ENCODE measurements around the gene NEDD8. TPM values are rescaled to one million over a fixed set of nuclear protein-coding genes. Genes with fewer than 3 reads are reported as not detected.
"Not testable (repeated sequence)": the region's sequence is repeated elsewhere in the genome, so short reads cannot be mapped to it uniquely, and the experiment has no call there.

The NEDD8 gene
- total and polyA plus RNA-seq, 7 donors: 135 to 315 (median 206) TPM

DNA sequence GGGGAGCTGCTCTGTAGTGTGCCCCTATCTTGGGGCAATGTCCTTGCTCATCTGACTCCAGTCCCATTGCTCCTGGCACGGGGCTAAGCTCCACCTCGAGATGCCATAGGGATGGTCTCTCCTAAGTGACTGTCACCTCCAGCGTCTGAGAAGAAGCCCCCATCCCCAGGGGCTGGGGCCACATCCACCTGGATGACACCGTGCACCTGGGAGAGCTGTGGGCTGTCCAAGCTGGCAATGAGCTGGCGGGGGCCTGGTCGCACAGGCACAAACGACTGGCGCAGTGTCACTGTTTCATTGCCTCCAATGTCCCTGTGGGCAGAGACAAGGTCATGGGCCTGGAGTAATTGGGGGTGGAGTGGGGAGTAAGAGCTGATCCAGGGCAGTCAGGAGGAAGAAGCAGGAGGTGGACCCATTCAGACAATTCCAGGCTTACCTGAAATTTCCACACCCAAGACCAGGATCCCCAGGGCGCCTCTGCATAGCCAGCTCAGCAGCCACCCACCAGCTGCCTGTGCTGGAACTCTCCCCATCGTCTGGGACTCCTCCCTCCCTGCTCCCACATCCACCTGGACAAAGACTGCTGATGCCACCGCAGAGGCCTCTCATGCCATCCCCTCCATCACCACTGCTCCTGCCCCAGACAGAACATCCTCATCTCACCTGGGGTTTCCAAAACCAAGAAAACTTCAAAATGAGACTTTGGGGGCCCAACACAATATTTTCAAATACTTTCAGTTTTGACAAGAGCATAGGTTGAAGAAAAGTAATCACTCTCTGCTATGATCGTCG, 17.3 kb upstream of the NEDD8 start:
- WGBS, 3 donors: 72 to 77% (median 72%) methylated on average over 13 of the region's 13 CpGs
- Histone ChIP-seq H3K4me1 (no peaks in the 10 kb centered on the region), H3K4me3 (no peak overlapping the region), H3K27ac (no peak overlapping the region), H3K9me3 (no peaks in the 10 kb centered on the region), H3K27me3 (ENCODE audit: insufficient read depth in 3 of 3, low read length in 2 of 3) (no peaks in the 10 kb centered on the region), H3K36me3 (ENCODE audit: insufficient read depth in 1 of 2, low read depth in 1 of 2) (no peaks in the 10 kb centered on the region)
- TF ChIP-seq, protein P1, sequence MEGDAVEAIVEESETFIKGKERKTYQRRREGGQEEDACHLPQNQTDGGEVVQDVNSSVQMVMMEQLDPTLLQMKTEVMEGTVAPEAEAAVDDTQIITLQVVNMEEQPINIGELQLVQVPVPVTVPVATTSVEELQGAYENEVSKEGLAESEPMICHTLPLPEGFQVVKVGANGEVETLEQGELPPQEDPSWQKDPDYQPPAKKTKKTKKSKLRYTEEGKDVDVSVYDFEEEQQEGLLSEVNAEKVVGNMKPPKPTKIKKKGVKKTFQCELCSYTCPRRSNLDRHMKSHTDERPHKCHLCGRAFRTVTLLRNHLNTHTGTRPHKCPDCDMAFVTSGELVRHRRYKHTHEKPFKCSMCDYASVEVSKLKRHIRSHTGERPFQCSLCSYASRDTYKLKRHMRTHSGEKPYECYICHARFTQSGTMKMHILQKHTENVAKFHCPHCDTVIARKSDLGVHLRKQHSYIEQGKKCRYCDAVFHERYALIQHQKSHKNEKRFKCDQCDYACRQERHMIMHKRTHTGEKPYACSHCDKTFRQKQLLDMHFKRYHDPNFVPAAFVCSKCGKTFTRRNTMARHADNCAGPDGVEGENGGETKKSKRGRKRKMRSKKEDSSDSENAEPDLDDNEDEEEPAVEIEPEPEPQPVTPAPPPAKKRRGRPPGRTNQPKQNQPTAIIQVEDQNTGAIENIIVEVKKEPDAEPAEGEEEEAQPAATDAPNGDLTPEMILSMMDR (IDR thresholded peaks at IDR 0.05): no peak
- DNase-seq: no peak
- intact Hi-C loops (cut with DNase I): loop anchor here in 1 of 2 donors (10.0 kb wide), 1 partner anchor 185 kb away; no protein-coding TSS in a partner anchor
- no peak for ATAC-seq

DNA sequence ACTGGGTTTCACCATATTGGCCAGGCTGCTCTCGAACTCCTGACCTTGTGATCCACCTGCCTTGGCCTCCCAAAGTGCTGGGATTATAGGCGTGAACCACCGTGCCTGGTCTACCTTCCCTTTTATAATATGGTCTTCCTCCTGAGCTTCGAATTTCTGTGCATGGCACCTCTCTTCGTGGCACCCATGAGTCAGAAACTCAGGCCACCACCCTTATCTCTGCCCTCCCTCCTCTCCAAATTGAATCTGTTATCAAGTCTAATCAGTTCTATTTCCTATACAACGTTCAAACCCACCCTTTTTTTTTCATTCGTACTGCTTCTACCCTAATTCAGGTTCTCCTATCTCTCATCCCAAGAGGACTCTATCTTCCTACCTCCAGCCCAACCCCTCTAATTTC, 15.3 kb upstream of the NEDD8 start:
- Histone ChIP-seq H3K27me3 (ENCODE audit: insufficient read depth in 3 of 3, low read length in 2 of 3) (no peaks in the 10 kb centered on the region), H3K4me1 (peaks cover 3% of the 10 kb centered on the region), H3K4me3 (no peak overlapping the region), H3K36me3 (ENCODE audit: insufficient read depth in 1 of 2, low read depth in 1 of 2) (no peaks in the 10 kb centered on the region), H3K27ac (no peak overlapping the region), H3K9me3 (no peaks in the 10 kb centered on the region)
- ATAC-seq (no peak), DNase-seq (no peak)
- intact Hi-C loops (cut with DNase I): loop anchor here in 1 of 2 donors (10.0 kb wide), 1 partner anchor 187 kb away; no protein-coding TSS in a partner anchor
- WGBS, 3 donors: 69 to 79% (median 73%) methylated on average over 7 of the region's 7 CpGs
- TF ChIP-seq, protein P1 (IDR thresholded peaks at IDR 0.05): no peak

DNA sequence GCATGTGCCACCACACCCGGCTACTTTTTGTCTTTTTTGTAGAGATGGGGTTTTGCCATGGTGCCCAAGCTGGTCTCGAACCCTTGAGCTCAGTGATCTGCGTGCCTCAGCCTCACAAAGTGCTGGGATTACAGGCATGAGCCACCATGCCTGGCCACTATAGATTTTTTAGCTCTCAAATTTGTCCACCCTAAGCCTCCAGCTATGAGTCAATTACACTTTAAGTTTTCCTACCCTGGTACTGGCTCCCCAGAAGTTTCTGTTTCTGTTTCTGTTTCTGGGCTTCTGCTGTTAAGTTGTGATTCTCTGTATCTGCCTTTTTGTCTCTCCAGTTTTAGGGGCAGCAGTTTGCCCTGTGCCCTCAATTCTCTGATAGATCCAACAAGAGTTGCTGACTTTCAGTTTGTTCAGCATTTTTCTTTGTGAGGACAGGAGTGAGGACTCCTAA, 14.6 kb upstream of the NEDD8 start:
- ATAC-seq (no peak), DNase-seq (no peak)
- H3K27ac ChIP-seq: no peak overlapping the region
- H3K36me3 ChIP-seq (ENCODE audit: insufficient read depth in 1 of 2, low read depth in 1 of 2): no peaks in the 10 kb centered on the region
- TF ChIP-seq, protein P1 (IDR thresholded peaks at IDR 0.05): no peak
- H3K4me3 ChIP-seq: no peak overlapping the region
- WGBS, 3 donors: 74 to 90% (median 83%) methylated on average over 3 of the region's 3 CpGs
- intact Hi-C loops (cut with DNase I): loop anchor here in 1 of 2 donors (10.0 kb wide), 1 partner anchor 188 kb away; no protein-coding TSS in a partner anchor
- H3K27me3 ChIP-seq (ENCODE audit: insufficient read depth in 3 of 3, low read length in 2 of 3): no peaks in the 10 kb centered on the region
- no peaks in the 10 kb centered on the region for H3K9me3 ChIP-seq
- peaks cover 3% of the 10 kb centered on the region for H3K4me1 ChIP-seq

DNA sequence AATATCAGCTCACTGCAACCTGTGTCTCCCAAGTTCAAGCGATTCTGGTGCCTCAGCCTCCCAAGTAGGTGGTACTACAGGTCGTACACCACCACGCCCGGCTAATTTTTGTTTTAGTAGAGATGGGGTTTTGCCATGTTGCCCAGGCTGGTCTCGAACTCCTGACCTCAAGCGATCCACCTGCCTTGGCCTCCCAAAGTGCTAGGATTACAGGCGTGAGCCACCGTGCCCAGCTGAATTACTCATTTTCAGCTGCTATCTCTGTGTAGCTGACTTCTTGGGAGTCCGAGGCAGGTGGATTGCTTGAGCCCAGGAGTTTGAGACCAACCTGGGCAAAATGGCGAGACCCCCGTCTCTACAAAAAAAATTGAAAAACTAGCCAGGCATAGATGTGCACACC, 13.2 kb upstream of the NEDD8 start:
- WGBS, 3 donors: 85 to 92% (median 91%) methylated on average over 11 of the region's 11 CpGs
- peaks cover 6 to 12% of the 10 kb centered on the region in 2 donors for H3K36me3 ChIP-seq (ENCODE audit: insufficient read depth in 1 of 2, low read depth in 1 of 2)
- H3K27ac ChIP-seq; H3K9me3 ChIP-seq; H3K27me3 ChIP-seq (ENCODE audit: insufficient read depth in 3 of 3, low read length in 2 of 3); DNase-seq; H3K4me3 ChIP-seq; ATAC-seq: not testable (repeated sequence)
- peaks cover 16% of the 10 kb centered on the region for H3K4me1 ChIP-seq
- intact Hi-C loops (cut with DNase I): loop anchor here in 1 of 2 donors (2.0 to 10.0 kb wide), 2 partner anchors 53 to 189 kb away; partner anchors contain the start of genes DHRS1 and NOP9

DNA sequence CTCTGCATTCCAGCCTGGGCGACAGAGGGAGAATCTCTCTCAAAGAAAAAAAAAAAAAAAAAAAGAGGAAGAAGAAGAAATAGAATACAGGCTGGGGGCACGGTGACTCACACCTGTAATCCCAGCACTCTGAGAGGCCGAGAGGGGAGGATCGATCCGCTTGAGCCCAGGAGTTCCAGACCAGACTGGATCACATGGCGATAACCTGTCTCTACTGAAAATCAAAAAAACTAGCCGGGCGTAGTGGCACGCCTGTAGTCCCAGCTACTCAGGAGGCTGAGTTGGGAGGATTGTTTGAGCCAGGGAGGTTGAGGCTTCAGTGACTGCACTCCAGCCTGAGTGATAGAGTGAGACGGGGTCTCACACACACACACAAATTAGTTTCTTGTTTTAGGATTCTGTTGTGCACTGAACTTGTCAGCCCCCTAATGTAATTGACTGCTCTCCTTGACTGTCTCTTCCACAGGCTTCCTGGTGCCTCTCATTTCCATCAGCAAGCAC, 11.2 kb upstream of the NEDD8 start:
- H3K27me3 ChIP-seq (ENCODE audit: insufficient read depth in 3 of 3, low read length in 2 of 3): no peaks in the 10 kb centered on the region
- intact Hi-C loops (cut with DNase I): loop anchor here (1.0 to 10.0 kb wide), 4 partner anchors 27 to 194 kb away; partner anchors contain the start of gene RABGGTA (in 1 of the 2)
- DNase-seq (peak in 1 of 2 donors; percentile 64), ATAC-seq (peak in 1 of 4 donors; percentile 0)
- H3K4me1 ChIP-seq: peaks cover 32% of the 10 kb centered on the region
- no peaks in the 10 kb centered on the region for H3K9me3 ChIP-seq
- H3K4me3 ChIP-seq: peak overlapping the region; percentile 71
- peak overlapping the region; percentile 92 for H3K27ac ChIP-seq
- peaks cover 13 to 32% of the 10 kb centered on the region in 2 donors for H3K36me3 ChIP-seq (ENCODE audit: insufficient read depth in 1 of 2, low read depth in 1 of 2)
- WGBS, 3 donors: 57 to 66% (median 60%) methylated on average over 10 of the region's 10 CpGs
- TF ChIP-seq, protein P1 (IDR thresholded peaks at IDR 0.05): no peak
